ENCODE data around the gene GPR162. TPM values are rescaled to one million over a fixed set of nuclear protein-coding genes. Genes with fewer than 3 reads are reported as not detected.
A peak's percentile ranks its signal among the peaks of the same experiment; 100 is the strongest.
"Not testable (repeated sequence)": the region's sequence is repeated elsewhere in the genome, so short reads cannot be mapped to it uniquely, and the experiment has no call there.

The GPR162 gene
- total and polyA plus RNA-seq, 10 of the 15 experiments (the other 5 are each of a cell fraction or from before 2014, with no cell fraction given) = not detected

DNA sequence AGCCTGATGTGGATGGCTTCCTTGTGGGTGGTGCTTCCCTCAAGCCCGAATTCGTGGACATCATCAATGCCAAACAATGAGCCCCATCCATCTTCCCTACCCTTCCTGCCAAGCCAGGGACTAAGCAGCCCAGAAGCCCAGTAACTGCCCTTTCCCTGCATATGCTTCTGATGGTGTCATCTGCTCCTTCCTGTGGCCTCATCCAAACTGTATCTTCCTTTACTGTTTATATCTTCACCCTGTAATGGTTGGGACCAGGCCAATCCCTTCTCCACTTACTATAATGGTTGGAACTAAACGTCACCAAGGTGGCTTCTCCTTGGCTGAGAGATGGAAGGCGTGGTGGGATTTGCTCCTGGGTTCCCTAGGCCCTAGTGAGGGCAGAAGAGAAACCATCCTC is 48.7 kb downstream of the GPR162 start:
- WGBS (ENCODE audit: insufficient coverage, insufficient replicate concordance, low lambda C conversion rate, missing lambda C conversion rate) = 69% methylated on average over 4 of the region's 4 CpGs
- H2AFZ ChIP-seq (ENCODE audit: control insufficient read depth, low read depth, low read length); H3K27me3 ChIP-seq (replicated peaks in 1 of 2; ENCODE audit: control insufficient read depth in 2 of 2, insufficient read depth in 2 of 2, low read length in 1 of 2); H3K9ac ChIP-seq (ENCODE audit: control insufficient read depth, insufficient read depth, low read length); ATAC-seq; DNase-seq (ENCODE audit: low read depth, low spot score); FAIRE-seq; H3K27ac ChIP-seq (ENCODE audit: control insufficient read depth, insufficient read depth); in situ Hi-C loops (cut with MboI); H3K9me3 ChIP-seq (replicated peaks; ENCODE audit: control insufficient read depth, insufficient read depth, low read length); intact Hi-C loops (cut with micrococcal nuclease; ENCODE audit: unreplicated experiment): not testable (repeated sequence)
- POLR2A ChIA-PET = interaction anchor here (3.8 to 5.0 kb wide), 2 partner anchors 17 to 21 kb away, joined by 21 to 52 read pairs; partner anchors contain the start of genes CDCA3 and USP5
- H3K4me1 ChIP-seq (ENCODE audit: control insufficient read depth, insufficient read depth, low read length) = peaks cover 35% of the 10 kb centered on the region
- peak overlapping the region; percentile 0; the same call in 1 of the 2 replicates for H3K4me2 ChIP-seq (ENCODE audit: control insufficient read depth, insufficient read depth)
- peaks cover 42% of the 10 kb centered on the region for H3K79me2 ChIP-seq (ENCODE audit: control insufficient read depth, insufficient read depth, low read length)
- SMC1A ChIA-PET (ENCODE audit: uncharacterized antibody, unreplicated experiment) = interaction anchor here (0.7 to 1.6 kb wide), 4 partner anchors 11 to 89 kb away, joined by 3 read pairs; partner anchors contain the start of genes C12orf57 and RNU7-1
- TF ChIP-seq POLR2AphosphoS2 (IDR thresholded peaks at IDR 0.05; ENCODE audit: low read depth, low read length) (0 out of 2 replicates have a peak, but pooled peaks have one; percentile 35), POLR2A (IDR thresholded peaks at IDR 0.05; ENCODE audit: low read depth, low read length) (0 out of 2 replicates have a peak, but pooled peaks have one; percentile 31)
- CTCF ChIA-PET = interaction anchor here (0.7 to 9.5 kb wide), 13 partner anchors 11 to 242 kb away, joined by 3 to 173 read pairs (median 12); partner anchors contain the start of genes C12orf57, C1RL, CDCA3 and RNU7-1
- peaks cover 16% of the 10 kb centered on the region for H4K20me1 ChIP-seq (ENCODE audit: control insufficient read depth, insufficient read depth)
- peak overlapping the region; percentile 35; the same call in 1 of the 2 replicates for H3K4me3 ChIP-seq
- BruUV-seq (replicated peaks) = TSS peak; percentile 70
- RAD21 ChIA-PET (ENCODE audit: unreplicated experiment) = interaction anchor here (1.6 to 5.6 kb wide), 3 partner anchors 17 to 32 kb away, joined by 4 to 42 read pairs (median 37); partner anchors contain the start of genes CDCA3 and USP5
- H3K36me3 ChIP-seq (ENCODE audit: control insufficient read depth in 2 of 2, insufficient read depth in 2 of 2, low read length in 1 of 2) = peaks cover 19 to 23% of the 10 kb centered on the region in 2 experiments

DNA sequence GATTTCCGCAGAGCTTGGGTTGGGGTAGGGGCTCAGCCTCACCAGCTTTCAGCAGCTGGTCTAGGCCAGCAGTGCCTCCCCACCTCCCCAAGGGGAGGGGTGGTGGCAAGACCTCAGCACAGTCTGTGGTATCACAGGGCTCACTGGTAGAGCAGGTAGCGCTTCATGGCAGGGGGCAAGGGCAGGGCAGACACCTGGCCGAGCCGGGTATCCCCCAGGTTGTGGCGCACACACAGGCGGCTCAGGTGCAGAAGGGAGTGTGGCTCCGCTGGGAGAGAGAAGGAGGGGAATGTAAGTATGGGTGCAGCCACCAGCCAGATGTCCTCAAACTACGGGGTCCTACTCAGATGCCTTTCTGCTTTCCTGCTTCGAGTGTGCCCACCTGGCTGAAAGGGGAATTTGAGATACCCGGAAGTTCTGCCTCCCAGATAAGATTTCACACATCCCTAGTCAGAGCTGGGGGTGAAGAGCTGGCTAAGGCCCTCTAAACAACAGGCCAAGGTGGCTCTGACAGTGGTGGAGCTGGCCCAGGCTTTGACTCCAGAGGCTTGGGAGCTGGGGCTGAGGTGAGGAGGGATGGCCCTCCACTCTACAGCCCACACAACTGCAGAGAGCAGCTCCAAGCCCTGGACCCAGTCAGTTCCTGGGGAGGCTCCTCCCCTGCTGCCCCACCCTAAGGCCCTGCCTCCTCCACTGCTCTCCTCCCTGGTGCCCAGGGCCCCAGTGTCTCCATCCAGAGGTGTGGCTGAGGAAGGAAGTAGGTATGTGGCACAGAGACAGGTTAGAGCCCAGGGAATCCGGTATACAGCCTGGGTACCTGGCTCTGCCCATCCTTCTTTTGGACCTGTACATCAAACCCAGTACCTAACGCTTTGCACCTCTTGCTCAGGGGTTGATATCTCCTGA is 49.7 kb downstream of the GPR162 start:
- Histone ChIP-seq H3K9ac (ENCODE audit: control insufficient read depth, insufficient read depth, low read length) (peak overlapping the region; percentile 22; the same call in 1 of the 2 replicates), H4K20me1 (ENCODE audit: control insufficient read depth, insufficient read depth) (peaks cover 16% of the 10 kb centered on the region), H3K4me3 (peak overlapping the region; percentile 35; the same call in 1 of the 2 replicates), H2AFZ (ENCODE audit: control insufficient read depth, low read depth, low read length) (no peak overlapping the region), H3K27ac (ENCODE audit: control insufficient read depth, insufficient read depth) (no peak overlapping the region; the same call in 1 of the 2 replicates), H3K36me3 (ENCODE audit: control insufficient read depth in 2 of 2, insufficient read depth in 2 of 2, low read length in 1 of 2) (peaks cover 20 to 28% of the 10 kb centered on the region in 2 experiments), H3K4me1 (ENCODE audit: control insufficient read depth, insufficient read depth, low read length) (peaks cover 35% of the 10 kb centered on the region), H3K27me3 (replicated peaks in 1 of 2; ENCODE audit: control insufficient read depth in 2 of 2, insufficient read depth in 2 of 2, low read length in 1 of 2) (no peaks in the 10 kb centered on the region), H3K9me3 (replicated peaks; ENCODE audit: control insufficient read depth, insufficient read depth, low read length) (no peaks in the 10 kb centered on the region), H3K4me2 (ENCODE audit: control insufficient read depth, insufficient read depth) (peak overlapping the region; percentile 100), H3K79me2 (ENCODE audit: control insufficient read depth, insufficient read depth, low read length) (peaks cover 42% of the 10 kb centered on the region)
- ChIA-PET RAD21 (ENCODE audit: unreplicated experiment) (interaction anchor here (1.1 to 5.3 kb wide), 6 partner anchors 19 to 118 kb away, joined by 3 to 41 read pairs (median 7); partner anchors contain the start of genes CDCA3, LRRC23, MLF2 and USP5), SMC1A (ENCODE audit: uncharacterized antibody, unreplicated experiment) (interaction anchor here (1.2 to 4.5 kb wide), 4 partner anchors 19 to 118 kb away, joined by 3 to 41 read pairs (median 20); partner anchors contain the start of genes C12orf57, CDCA3, MLF2 and RNU7-1), CTCF (interaction anchor here (0.7 to 9.5 kb wide), 20 partner anchors 10 to 241 kb away, joined by 3 to 173 read pairs (median 10); partner anchors contain the start of genes C1R, CDCA3, COPS7A and ENO2), POLR2A (interaction anchor here (0.6 to 5.0 kb wide), 6 partner anchors 10 to 259 kb away, joined by 3 to 52 read pairs (median 4); partner anchors contain the start of genes CDCA3 and USP5)
- DNase-seq (ENCODE audit: low read depth, low spot score) (no peak), ATAC-seq (peak; percentile 6), FAIRE-seq (no peak)
- in situ Hi-C loops (cut with MboI) (no loop called here), intact Hi-C loops (cut with micrococcal nuclease; ENCODE audit: unreplicated experiment) (no loop called here)
- BruUV-seq (replicated peaks) = no TSS peak
- 55% methylated on average over 12 of the region's 12 CpGs for WGBS (ENCODE audit: insufficient coverage, insufficient replicate concordance, low lambda C conversion rate, missing lambda C conversion rate)
- TF ChIP-seq NRF1 (conservative IDR thresholded peaks at IDR 0.05; ENCODE audit: low read depth, low read length) = no peak
- TF ChIP-seq, protein P1, sequence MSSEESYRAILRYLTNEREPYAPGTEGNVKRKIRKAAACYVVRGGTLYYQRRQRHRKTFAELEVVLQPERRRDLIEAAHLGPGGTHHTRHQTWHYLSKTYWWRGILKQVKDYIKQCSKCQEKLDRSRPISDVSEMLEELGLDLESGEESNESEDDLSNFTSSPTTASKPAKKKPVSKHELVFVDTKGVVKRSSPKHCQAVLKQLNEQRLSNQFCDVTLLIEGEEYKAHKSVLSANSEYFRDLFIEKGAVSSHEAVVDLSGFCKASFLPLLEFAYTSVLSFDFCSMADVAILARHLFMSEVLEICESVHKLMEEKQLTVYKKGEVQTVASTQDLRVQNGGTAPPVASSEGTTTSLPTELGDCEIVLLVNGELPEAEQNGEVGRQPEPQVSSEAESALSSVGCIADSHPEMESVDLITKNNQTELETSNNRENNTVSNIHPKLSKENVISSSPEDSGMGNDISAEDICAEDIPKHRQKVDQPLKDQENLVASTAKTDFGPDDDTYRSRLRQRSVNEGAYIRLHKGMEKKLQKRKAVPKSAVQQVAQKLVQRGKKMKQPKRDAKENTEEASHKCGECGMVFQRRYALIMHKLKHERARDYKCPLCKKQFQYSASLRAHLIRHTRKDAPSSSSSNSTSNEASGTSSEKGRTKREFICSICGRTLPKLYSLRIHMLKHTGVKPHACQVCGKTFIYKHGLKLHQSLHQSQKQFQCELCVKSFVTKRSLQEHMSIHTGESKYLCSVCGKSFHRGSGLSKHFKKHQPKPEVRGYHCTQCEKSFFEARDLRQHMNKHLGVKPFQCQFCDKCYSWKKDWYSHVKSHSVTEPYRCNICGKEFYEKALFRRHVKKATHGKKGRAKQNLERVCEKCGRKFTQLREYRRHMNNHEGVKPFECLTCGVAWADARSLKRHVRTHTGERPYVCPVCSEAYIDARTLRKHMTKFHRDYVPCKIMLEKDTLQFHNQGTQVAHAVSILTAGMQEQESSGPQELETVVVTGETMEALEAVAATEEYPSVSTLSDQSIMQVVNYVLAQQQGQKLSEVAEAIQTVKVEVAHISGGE (CRISPR knock-in tag; IDR thresholded peaks at IDR 0.05) = no peak
- TF ChIP-seq HDGF (IDR thresholded peaks at IDR 0.05) = 0 out of 2 replicates have a peak, but pooled peaks have one; percentile 15
- no peak for TF ChIP-seq PAX8 (IDR thresholded peaks at IDR 0.05)
- TF ChIP-seq POLR2AphosphoS2 (IDR thresholded peaks at IDR 0.05; ENCODE audit: low read depth, low read length) = peak; percentile 93
- TF ChIP-seq BACH1 (IDR thresholded peaks at IDR 0.05; ENCODE audit: borderline replicate concordance) = peak; percentile 42; the same call in 1 of the 2 replicates
- no peak for TF ChIP-seq MEF2B (IDR thresholded peaks at IDR 0.05; ENCODE audit: partially characterized antibody, poor library complexity, severe bottlenecking)

Data from GM12878 (cell line).